ENCODE data around the gene TNFRSF4. TPM values are rescaled to one million over a fixed set of nuclear protein-coding genes. Genes with fewer than 3 reads are reported as not detected.

TNFRSF4 gene
- total and polyA plus RNA-seq, 2 donors (not counting 1 experiment from before 2014, with no cell fraction given): 0.63 to 1.8 TPM

- H3K27ac Mint-ChIP-seq: no peak overlapping the region
- ChIA-PET CTCF (no interaction called here), POLR2A (no interaction called here)
- peaks cover 0 to 13% (median 3%) of the 10 kb centered on the region in 3 donors for H3K9me3 ChIP-seq (ENCODE audit: control extremely low read depth in 1 of 3, control insufficient read depth in 2 of 3, insufficient read depth in 1 of 3, low read length in 2 of 3)
- TF ChIP-seq CTCF (IDR thresholded peaks at IDR 0.05) (no peak), EZH2 (IDR thresholded peaks at IDR 0.05; ENCODE audit: borderline replicate concordance, insufficient read depth, low read depth, low read length, poor library complexity, severe bottlenecking) (no peak)
- DNase-seq: no peak
- H3K9me3 Mint-ChIP-seq (ENCODE audit: insufficient read depth): peaks cover under 1% of the 10 kb centered on the region
- H3K4me3 Mint-ChIP-seq: no peak overlapping the region
- H3K4me1 ChIP-seq (ENCODE audit: control insufficient read depth in 2 of 2, insufficient read depth in 2 of 2, low read length in 2 of 2): no peaks in the 10 kb centered on the region
- H3K27ac ChIP-seq (ENCODE audit: low read length in 2 of 2): no peak overlapping the region
- intact Hi-C loops (cut with micrococcal nuclease): no loop called here
- H3K36me3 ChIP-seq (replicated peaks in 1 of 2; ENCODE audit: control extremely low read depth in 1 of 2, control insufficient read depth in 1 of 2, extremely low read depth in 1 of 2, insufficient read depth in 2 of 2, low read length in 1 of 2): no peaks in the 10 kb centered on the region
- no peaks in the 10 kb centered on the region for H3K79me2 ChIP-seq (ENCODE audit: control insufficient read depth, insufficient read depth, low read length)
- peaks cover 6% of the 10 kb centered on the region for H3K27me3 Mint-ChIP-seq
- H3K4me2 ChIP-seq (replicated peaks; ENCODE audit: low read depth, low read length, poor library complexity, severe bottlenecking): no peak overlapping the region
- peaks cover 4% of the 10 kb centered on the region for H3K4me1 Mint-ChIP-seq
- H2AFZ ChIP-seq (ENCODE audit: insufficient read depth, low read depth, low read length, poor library complexity, severe bottlenecking): no peak overlapping the region
- H3K9ac ChIP-seq (ENCODE audit: low read length): no peak overlapping the region
- ATAC-seq (ENCODE audit: low read depth): no peak
- no peaks in the 10 kb centered on the region for H4K20me1 ChIP-seq (ENCODE audit: control insufficient read depth, insufficient read depth, low read length, poor library complexity, severe bottlenecking)
- peaks cover 0 to 4% (median 2%) of the 10 kb centered on the region in 4 experiments for H3K27me3 ChIP-seq (replicated peaks in 1 of 4; ENCODE audit: control extremely low read depth in 1 of 4, control insufficient read depth in 3 of 4, insufficient read depth in 4 of 4, low read length in 3 of 4)
- 69% methylated on average over 2 of the region's 5 CpGs for WGBS (ENCODE audit: insufficient coverage)
- no peak overlapping the region for H3K4me3 ChIP-seq (ENCODE audit: control extremely low read depth in 1 of 5, extremely low read depth in 1 of 5, insufficient read depth in 1 of 5, low read depth in 2 of 5, low read length in 4 of 5)
These were observed 24.8 kb downstream of the TNFRSF4 start for GRCh38 chr1:1189111-1189510.

GRCh38 chr1:1187938-1188337 is 26.0 kb downstream of the TNFRSF4 start:
- no peak for TF ChIP-seq EZH2 (IDR thresholded peaks at IDR 0.05; ENCODE audit: borderline replicate concordance, insufficient read depth, low read depth, low read length, poor library complexity, severe bottlenecking)
- TF ChIP-seq CTCF (IDR thresholded peaks at IDR 0.05): no peak
- ChIA-PET CTCF (interaction anchor here (1.0 to 1.3 kb wide), 2 partner anchors 10 to 19 kb away, joined by 3 read pairs; no protein-coding TSS in a partner anchor), POLR2A (no interaction called here)
- no peaks in the 10 kb centered on the region for H3K36me3 ChIP-seq (replicated peaks in 1 of 2; ENCODE audit: control extremely low read depth in 1 of 2, control insufficient read depth in 1 of 2, extremely low read depth in 1 of 2, insufficient read depth in 2 of 2, low read length in 1 of 2)
- no peak overlapping the region for H3K4me3 Mint-ChIP-seq
- ATAC-seq (ENCODE audit: low read depth) (no peak), DNase-seq (no peak)
- no peaks in the 10 kb centered on the region for H3K79me2 ChIP-seq (ENCODE audit: control insufficient read depth, insufficient read depth, low read length)
- no peaks in the 10 kb centered on the region for H4K20me1 ChIP-seq (ENCODE audit: control insufficient read depth, insufficient read depth, low read length, poor library complexity, severe bottlenecking)
- H3K9me3 ChIP-seq (ENCODE audit: control extremely low read depth in 1 of 3, control insufficient read depth in 2 of 3, insufficient read depth in 1 of 3, low read length in 2 of 3): peaks cover 0 to 12% (median 3%) of the 10 kb centered on the region in 3 donors
- H3K4me3 ChIP-seq (ENCODE audit: control extremely low read depth in 1 of 5, extremely low read depth in 1 of 5, insufficient read depth in 1 of 5, low read depth in 2 of 5, low read length in 4 of 5): no peak overlapping the region
- H3K27ac Mint-ChIP-seq: no peak overlapping the region
- H3K27ac ChIP-seq (ENCODE audit: low read length in 2 of 2): no peak overlapping the region
- intact Hi-C loops (cut with micrococcal nuclease): no loop called here
- no peaks in the 10 kb centered on the region for H3K4me1 ChIP-seq (ENCODE audit: control insufficient read depth in 2 of 2, insufficient read depth in 2 of 2, low read length in 2 of 2)
- H2AFZ ChIP-seq (ENCODE audit: insufficient read depth, low read depth, low read length, poor library complexity, severe bottlenecking): no peak overlapping the region
- H3K4me1 Mint-ChIP-seq: peaks cover 8% of the 10 kb centered on the region
- H3K27me3 Mint-ChIP-seq: peaks cover 6% of the 10 kb centered on the region
- H3K27me3 ChIP-seq (replicated peaks in 1 of 4; ENCODE audit: control extremely low read depth in 1 of 4, control insufficient read depth in 3 of 4, insufficient read depth in 4 of 4, low read length in 3 of 4): peaks cover 0 to 8% (median 4%) of the 10 kb centered on the region in 4 experiments
- no peak overlapping the region for H3K9ac ChIP-seq (ENCODE audit: low read length)
- no peak overlapping the region for H3K4me2 ChIP-seq (replicated peaks; ENCODE audit: low read depth, low read length, poor library complexity, severe bottlenecking)
- no peaks in the 10 kb centered on the region for H3K9me3 Mint-ChIP-seq (ENCODE audit: insufficient read depth)
